Right lobe of liver (tissue), 6 donors: ENCODE results near the gene RUVBL2. TPM values are rescaled to one million over a fixed set of nuclear protein-coding genes. Genes with fewer than 3 reads are reported as not detected.
"Not testable (repeated sequence)": the region's sequence is repeated elsewhere in the genome, so short reads cannot be mapped to it uniquely, and the experiment has no call there.

ENCODE experiments used
- ATAC-seq, 4 donors: fragments of 200-7000 bp; cut with Tn5 transposase; one replicate each; pipeline ENCODE4 v1.9.1; 2020; ENCODE audit warnings: mild to moderate bottlenecking in 4 of 4, moderate library complexity in 4 of 4
- DNase-seq, 3 donors: peaks; one replicate each; pipeline ENCODE4 v3.0.0-alpha.2; 2020
- H3K27ac ChIP-seq, 3 donors: fragments of 200-600 bp; one replicate each; pipeline ENCODE4 v1.8.0; 2022
- H3K27me3 ChIP-seq, 2 donors: fragments of 200-600 bp; one replicate each; pipeline ENCODE4 v1.8.0; 2022
- H3K36me3 ChIP-seq, 4 donors: fragments of 200-600 bp; sonication (generic) in 1 of 4; one replicate each; pipeline versions ENCODE4 v1.5.1 to v1.8.0; 2017 to 2022; ENCODE audit warnings: control low read depth in 1 of 4
- H3K4me1 ChIP-seq, 4 donors: fragments of 200-600 bp; sonication (generic) in 1 of 4; one replicate each; pipeline versions ENCODE4 v1.5.1 to v1.8.0; 2017 to 2022; ENCODE audit warnings: control low read depth in 1 of 4
- H3K4me3 ChIP-seq, 3 donors: fragments of 200-600 bp; one replicate each; pipeline ENCODE4 v1.8.0; 2022
- H3K9me3 ChIP-seq, 4 donors: fragments of 200-600 bp; sonication (generic) in 1 of 4; one replicate each; pipeline versions ENCODE4 v1.5.1 to v1.8.0; 2017 to 2022; ENCODE audit warnings: control low read depth in 1 of 4
- POLR2A ChIP-seq: fragments of 450-650 bp; IDR thresholded peaks from one replicate; pipeline ENCODE4 v1.6.1; 2017; ENCODE audit warnings: antibody characterized with exemption, mild to moderate bottlenecking
- WGBS: methylation state at CpG from one replicate; pipeline ENCODE4 v1.1.6; 2018; ENCODE audit warnings: low coverage, low lambda C conversion rate; ENCODE audit not compliant: insufficient coverage; ENCODE audit errors: missing lambda C conversion rate; 5-methylcytosine and 5-hydroxymethylcytosine counted together
- intact Hi-C, 2 donors: fragments of 100-400 bp; cut with DNase I; formaldehyde crosslinking; loops; one replicate each; pipeline versions ENCODE4 v1.11.2 to v1.14.1; 2022
- total RNA-seq, 6 experiments: library from RNA; depleted of rRNA in 2 of 6; stranded (reverse); fragments of >200 nt in 2 of 6; fragmentation: NEBNext Ultra II Directional in 3 of 6; extraction: Animal tissue kit (Norgen Biotek cat#: 25700) in 3 of 6; gene quantifications; one replicate each; pipeline versions ENCODE4 v1.1.0 to v1.2.4, GENCODE V29; 2016 to 2023
- TF ChIP-seq, protein P1 (sequence below), 4 donors: fragments of 200-600 bp in 3 of 4; fragments of 450-650 bp in 1 of 4; IDR thresholded peaks; one replicate each; pipeline versions ENCODE4 v1.5.1 to v1.8.0; 2016 to 2022; ENCODE audit warnings: antibody characterized with exemption in 4 of 4, mild to moderate bottlenecking in 2 of 4
- donor health status: DM: no; HTN: yes; CAD: no.
- donor health status: DM: no; HTN: no; CAD: no.
- donor health status: DM: no; HTN: no; CAD: no.
- donor health status: DM: no; HTN: yes; CAD: no.
- donor health status: DM: no; HTN: yes; CAD: no.

Gene RUVBL2
- total RNA-seq, 6 experiments from 2014 or later, result 22.8 to 66.7 (median 32.3) TPM

DNA sequence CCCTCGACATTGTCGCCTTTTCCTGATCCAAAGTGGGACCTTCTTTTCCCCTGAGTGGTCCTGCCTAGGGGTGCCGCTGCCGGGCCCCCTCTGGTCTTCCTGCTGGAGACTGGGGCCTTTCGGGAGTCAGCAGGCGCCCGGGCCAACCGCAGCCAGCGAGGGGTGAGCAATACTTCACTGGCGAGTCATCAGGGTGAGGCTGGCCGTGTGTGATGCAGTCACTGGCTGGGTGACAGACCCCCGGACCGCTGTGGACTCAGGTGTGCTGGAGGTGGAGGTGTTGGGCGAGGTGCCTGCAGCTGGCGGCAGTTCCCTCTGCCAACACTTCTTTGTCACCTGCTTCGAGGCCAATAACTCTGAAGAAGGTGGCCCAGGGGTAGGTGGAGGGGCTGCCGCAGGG lies 48.5 kb downstream of the RUVBL2 start:
- 65% methylated on average over 2 of the region's 17 CpGs for WGBS
- intact Hi-C loops, result no loop called here
- no peak overlapping the region for H3K4me3 ChIP-seq
- H3K27me3 ChIP-seq, result no peaks in the 10 kb centered on the region
- ATAC-seq (no peak), DNase-seq (no peak)
- no peaks in the 10 kb centered on the region for H3K4me1 ChIP-seq
- no peak overlapping the region for H3K27ac ChIP-seq
- no peaks in the 10 kb centered on the region for H3K36me3 ChIP-seq
- no peaks in the 10 kb centered on the region for H3K9me3 ChIP-seq
- TF ChIP-seq, protein P1, sequence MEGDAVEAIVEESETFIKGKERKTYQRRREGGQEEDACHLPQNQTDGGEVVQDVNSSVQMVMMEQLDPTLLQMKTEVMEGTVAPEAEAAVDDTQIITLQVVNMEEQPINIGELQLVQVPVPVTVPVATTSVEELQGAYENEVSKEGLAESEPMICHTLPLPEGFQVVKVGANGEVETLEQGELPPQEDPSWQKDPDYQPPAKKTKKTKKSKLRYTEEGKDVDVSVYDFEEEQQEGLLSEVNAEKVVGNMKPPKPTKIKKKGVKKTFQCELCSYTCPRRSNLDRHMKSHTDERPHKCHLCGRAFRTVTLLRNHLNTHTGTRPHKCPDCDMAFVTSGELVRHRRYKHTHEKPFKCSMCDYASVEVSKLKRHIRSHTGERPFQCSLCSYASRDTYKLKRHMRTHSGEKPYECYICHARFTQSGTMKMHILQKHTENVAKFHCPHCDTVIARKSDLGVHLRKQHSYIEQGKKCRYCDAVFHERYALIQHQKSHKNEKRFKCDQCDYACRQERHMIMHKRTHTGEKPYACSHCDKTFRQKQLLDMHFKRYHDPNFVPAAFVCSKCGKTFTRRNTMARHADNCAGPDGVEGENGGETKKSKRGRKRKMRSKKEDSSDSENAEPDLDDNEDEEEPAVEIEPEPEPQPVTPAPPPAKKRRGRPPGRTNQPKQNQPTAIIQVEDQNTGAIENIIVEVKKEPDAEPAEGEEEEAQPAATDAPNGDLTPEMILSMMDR (IDR thresholded peaks at IDR 0.05), result no peak
- TF ChIP-seq POLR2A, result no peak

DNA sequence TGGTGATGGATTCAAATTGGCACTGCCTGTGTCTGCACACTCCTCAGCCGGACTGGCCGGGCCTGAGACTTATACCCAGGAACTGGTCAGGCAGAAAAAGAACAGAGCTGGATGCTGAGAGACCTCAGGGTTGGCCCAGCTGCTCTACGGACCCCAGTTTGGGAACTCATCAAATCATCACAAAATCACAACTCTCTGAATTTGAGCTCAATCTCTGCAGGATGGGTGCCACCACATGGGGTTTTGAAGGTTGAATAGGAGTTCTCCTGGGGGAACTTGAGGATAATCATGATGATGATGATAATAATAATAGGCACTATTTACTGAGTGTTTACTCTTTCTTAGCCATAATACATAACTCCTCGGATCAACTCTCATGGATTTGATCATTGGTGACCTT lies 49.0 kb downstream of the RUVBL2 start:
- H3K36me3 ChIP-seq, H3K27me3 ChIP-seq, H3K4me3 ChIP-seq, ATAC-seq, intact Hi-C loops, H3K27ac ChIP-seq, H3K9me3 ChIP-seq, H3K4me1 ChIP-seq, DNase-seq: not testable (repeated sequence)
- WGBS, result 57% methylated on average over 1 of the region's 4 CpGs

DNA sequence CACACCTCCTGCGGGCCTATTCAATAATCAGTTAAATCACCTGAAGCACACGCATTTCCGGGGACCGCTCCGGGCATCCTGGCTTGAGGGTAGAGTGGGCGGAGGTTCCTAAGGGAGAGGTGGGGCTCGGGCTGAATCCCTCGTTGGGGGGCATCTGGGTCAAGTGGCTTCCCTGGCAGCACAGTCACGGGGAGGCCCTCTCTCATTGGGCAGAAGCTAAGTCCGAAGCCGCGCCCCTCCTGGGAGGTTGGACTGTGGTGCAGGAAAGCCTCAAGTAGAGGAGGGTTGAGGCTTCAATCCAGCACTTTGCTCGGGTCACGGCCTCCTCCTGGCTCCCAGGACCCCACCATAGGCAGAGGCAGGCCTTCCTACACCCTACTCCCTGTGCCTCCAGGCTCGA lies 49.9 kb downstream of the RUVBL2 start, which contains the start of gene CGB5:
Gene CGB5, plus strand, starts transcription at position 301 of the 400 bp plus-strand sequence. CDS start 362 bp downstream, outside the sequence.
- H3K4me1 ChIP-seq, ATAC-seq, H3K27me3 ChIP-seq, H3K9me3 ChIP-seq, DNase-seq, H3K27ac ChIP-seq, H3K4me3 ChIP-seq, H3K36me3 ChIP-seq, intact Hi-C loops: not testable (repeated sequence)
- 67% methylated on average over 2 of the region's 15 CpGs for WGBS

DNA sequence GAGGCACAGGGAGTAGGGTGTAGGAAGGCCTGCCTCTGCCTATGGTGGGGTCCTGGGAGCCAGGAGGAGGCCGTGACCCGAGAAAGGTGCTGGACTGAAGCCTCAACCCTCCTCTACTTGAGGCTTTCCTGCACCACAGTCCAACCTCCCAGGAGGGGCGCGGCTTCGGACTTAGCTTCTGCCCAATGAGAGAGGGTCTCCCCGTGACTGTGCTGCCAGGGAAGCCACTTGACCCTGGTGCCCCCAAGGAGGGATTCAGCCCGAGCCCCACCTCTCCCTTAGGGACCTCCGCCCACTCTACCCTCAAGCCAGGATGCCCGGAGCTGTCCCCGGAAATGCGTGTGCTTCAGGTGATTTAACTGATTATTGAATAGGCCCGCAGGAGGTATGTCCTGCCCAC lies 55.3 kb downstream of the RUVBL2 start, which contains the start of gene CGB8:
Gene CGB8, minus strand, starts transcription at position 101 of the 400 bp plus-strand sequence. CDS start 372 bp downstream, outside the sequence.
- H3K9me3 ChIP-seq, DNase-seq, H3K27ac ChIP-seq, H3K27me3 ChIP-seq, H3K4me3 ChIP-seq, ATAC-seq, intact Hi-C loops, H3K36me3 ChIP-seq, H3K4me1 ChIP-seq: not testable (repeated sequence)
- no CpG with 5 or more reads among the region's 12 CpGs for WGBS

DNA sequence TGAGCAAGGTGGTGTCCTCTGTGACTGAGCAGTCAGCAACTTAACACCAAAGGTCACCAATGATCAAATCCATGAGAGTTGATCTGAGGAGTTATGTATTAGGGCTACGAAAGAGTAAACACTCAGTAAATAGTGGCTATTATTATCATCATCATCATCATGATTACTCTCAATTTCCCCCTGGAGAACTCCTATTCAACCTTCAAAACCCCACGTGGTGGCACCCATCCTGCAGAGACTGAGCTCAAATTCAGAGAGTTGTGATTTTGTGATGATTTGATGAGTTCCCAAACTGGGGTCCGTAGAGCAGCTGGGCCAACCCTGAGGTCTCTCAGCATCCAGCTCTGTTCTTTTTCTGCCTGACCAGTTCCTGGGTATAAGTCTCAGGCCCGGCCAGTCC lies 56.1 kb downstream of the RUVBL2 start:
- DNase-seq, intact Hi-C loops: not testable (repeated sequence)
- 64% methylated on average over 2 of the region's 4 CpGs for WGBS

DNA sequence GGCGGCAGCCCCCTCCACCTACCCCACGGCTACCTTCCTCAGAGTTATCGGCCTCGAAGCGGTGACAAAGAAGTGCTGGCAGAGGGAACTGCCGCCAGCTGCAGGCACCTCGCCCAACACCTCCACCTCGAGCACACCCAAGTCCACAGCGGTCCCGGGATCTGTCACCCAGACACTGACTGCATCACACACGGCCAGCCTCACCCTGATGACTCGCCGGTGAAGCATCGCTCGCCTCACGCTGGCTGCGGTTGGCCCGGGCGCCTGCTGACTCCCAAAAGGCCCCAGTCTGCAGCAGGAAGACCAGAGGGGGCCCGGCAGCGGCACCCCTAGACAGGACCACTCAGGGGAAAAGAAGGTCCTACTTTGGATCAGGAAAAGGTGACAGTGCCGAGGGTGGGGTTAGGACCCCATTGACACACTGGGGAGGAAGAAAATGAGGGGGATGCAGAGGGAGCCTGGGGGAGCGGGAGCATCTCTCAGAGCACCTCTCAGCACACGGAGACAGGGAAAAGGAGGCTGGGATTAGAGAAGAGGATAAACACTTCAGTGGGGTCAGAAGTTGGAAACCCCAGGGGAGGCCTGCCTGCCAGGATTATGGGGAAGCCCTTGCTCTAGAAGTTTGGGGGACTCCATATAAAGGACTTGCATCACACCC lies 56.8 kb downstream of the RUVBL2 start:
- H3K27ac ChIP-seq, H3K4me1 ChIP-seq, intact Hi-C loops, H3K4me3 ChIP-seq, H3K9me3 ChIP-seq, DNase-seq, ATAC-seq, H3K27me3 ChIP-seq, H3K36me3 ChIP-seq: not testable (repeated sequence)
- 75% methylated on average over 4 of the region's 24 CpGs for WGBS

More for the DNA sequence above, 56.1 kb downstream of the RUVBL2 start:
- H3K27me3 ChIP-seq, H3K27ac ChIP-seq, H3K9me3 ChIP-seq, ATAC-seq, H3K4me1 ChIP-seq, H3K36me3 ChIP-seq, H3K4me3 ChIP-seq: not testable (repeated sequence)

DNA sequence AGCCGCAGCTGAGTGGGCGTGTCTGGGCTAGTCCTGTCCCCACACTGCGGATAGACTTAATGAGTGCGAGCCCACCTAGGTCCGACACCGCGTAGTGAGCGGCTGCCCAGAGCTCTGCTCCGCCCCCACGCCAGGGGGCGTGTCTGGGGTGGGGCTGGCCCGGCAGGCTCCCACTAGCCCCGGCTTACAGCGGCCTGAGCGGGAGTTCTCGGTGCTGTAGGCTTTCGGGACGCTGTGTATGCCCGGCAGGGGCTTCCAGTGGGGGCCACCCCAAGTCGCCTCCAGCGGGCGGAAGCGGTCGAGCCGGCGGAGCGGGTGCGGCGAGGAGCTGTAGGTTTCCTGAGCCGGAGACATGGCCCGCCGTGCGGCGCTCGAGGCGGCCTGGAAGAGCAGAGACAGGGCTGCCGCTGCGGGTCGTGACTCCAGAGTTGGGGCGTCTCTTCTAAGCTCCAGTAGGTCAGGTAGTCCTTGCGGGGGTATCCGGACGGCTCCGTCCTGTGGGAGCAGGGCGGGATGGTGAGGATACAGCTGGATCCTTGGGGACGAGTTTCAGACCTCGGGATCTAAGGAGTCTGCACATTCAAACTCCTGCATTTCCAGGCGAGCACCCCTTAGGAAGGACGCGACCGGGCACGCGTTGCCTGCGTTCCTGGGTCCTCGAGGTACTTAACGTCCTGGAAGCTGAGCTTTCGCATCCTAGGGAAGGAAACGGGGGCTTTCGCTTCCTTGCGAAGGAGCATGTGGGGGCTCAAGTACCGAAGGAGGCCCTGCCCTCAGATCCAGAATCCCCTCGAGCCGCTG lies 62.6 kb downstream of the RUVBL2 start:
- TF ChIP-seq, protein P1 (IDR thresholded peaks at IDR 0.05), result peak; percentile 9 to 44 (median 28)
- TF ChIP-seq POLR2A, result no peak
- H3K4me1 ChIP-seq, result peaks cover 0 to 9% (median under 1%) of the 10 kb centered on the region in 4 donors
- ATAC-seq, result peak; percentile 86 to 89 (median 88)
- H3K36me3 ChIP-seq, result no peaks in the 10 kb centered on the region
- H3K4me3 ChIP-seq, result peak overlapping the region; percentile 35 to 60 (median 43)
- no peaks in the 10 kb centered on the region for H3K27me3 ChIP-seq
- DNase-seq, result peak; percentile 62 to 72 (median 71)
- H3K27ac ChIP-seq, result no peak overlapping the region
- no peaks in the 10 kb centered on the region for H3K9me3 ChIP-seq
- 0% methylated on average over 3 of the region's 63 CpGs for WGBS
- intact Hi-C loops, result no loop called here

DNA sequence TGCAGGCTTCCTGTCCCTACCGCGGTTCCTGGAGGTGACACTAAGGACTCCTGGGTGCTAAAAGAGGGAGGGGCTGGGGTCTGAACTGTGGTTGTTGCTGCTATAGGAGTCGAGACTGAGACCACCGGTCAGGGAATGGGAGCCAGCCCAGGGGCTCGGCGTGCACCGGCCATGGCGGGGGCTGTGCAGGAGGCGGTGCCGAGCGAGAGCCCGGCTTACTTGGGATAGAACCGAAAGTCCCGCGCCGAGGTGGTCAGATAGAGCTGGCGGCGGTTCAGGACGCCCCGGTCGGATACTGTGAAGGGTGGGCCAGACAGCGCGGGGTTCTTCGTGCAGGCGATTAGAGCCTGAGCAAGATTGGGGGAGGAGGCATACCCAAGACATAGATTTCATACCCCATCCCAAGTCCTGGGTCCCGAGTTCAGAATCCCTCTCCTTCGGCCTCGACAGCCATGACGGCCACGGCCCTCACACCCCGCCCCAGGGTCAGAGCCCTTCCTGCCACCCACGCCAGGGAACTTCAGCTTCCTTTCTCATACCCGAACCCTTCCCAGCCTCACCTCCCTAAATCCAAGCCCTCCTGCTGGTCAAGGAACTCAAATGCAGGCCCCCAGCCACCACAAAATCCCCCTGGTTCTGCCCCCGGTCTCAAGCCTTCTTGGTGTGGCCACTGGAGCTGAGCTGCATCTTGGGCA lies 63.4 kb downstream of the RUVBL2 start:
- ATAC-seq, result peak in 3 of 4 donors; percentile 6 to 37 (median 21)
- H3K36me3 ChIP-seq, H3K27ac ChIP-seq, H3K9me3 ChIP-seq, intact Hi-C loops, DNase-seq, H3K27me3 ChIP-seq, H3K4me1 ChIP-seq: not testable (repeated sequence)
- H3K4me3 ChIP-seq, result peak overlapping the region; percentile 19 to 43 (median 35)
- 20% methylated on average over 1 of the region's 34 CpGs for whole genome bisulfite sequencing
